Measurements from ENCODE around the gene TPCN2.

The TPCN2 gene

DNA sequence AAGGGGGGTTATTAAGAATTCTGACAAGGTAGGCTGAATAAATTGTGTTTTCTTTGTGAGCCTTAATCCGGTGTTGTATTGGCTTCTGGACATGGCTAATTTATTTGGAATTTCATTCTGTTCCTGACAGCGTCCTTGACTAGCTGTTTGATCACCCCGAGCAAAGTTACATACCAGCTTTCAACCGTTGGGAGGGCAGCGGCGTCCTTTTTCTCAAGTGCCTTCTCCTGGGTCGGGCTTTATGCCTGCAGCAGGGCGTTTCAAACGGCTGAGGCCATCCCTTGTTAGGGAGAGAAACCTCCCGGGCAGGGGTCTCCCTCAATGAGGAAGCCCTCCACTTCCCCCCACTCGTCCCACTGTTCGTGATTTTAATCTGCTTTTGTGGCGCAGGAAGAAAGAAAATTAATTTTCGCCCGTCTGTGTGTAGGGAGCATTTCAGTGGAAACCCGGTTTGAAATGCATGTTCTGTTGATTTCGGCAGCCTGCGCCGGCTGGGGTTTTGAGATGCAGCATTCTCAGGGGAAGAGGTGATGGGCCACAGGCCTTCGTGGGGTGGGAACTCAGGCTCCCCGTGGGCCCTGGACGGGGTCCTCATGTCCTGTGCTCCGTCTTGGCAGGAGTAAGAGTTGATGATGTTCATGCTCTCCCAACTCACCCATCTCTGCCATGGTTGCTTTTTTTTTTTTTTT lies 104.1 kb downstream of the TPCN2 start:
- DNase-seq (ENCODE audit: low spot score): no peak

DNA sequence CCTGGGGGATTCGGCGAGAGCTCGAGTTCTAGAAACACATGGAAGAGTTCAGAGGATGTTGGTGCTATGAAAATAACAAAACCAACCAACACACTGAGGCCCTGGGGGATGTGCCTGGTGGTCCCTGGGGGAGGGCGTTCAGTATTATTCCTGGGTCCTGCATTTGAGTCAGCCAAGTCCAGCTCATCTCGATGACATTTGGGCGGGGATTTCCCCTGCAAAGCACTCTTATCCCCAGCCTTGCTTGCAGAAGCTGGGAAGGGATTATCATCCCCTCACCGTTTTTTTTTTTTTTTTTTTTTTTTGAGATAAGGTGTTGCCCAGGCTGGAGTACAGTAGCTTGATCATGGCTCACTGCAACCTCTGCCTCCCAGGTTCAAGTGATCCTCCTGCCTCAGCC lies 104.9 kb downstream of the TPCN2 start:
- no peak for DNase-seq (ENCODE audit: low spot score)

- DNase-seq (ENCODE audit: low spot score): no peak
Measured at GRCh38 chr11:69154211-69154913, 105.6 kb downstream of the TPCN2 start.

GRCh38 chr11:69154938-69155301 lies 106.2 kb downstream of the TPCN2 start:
- DNase-seq (ENCODE audit: low spot score): no peak

DNA sequence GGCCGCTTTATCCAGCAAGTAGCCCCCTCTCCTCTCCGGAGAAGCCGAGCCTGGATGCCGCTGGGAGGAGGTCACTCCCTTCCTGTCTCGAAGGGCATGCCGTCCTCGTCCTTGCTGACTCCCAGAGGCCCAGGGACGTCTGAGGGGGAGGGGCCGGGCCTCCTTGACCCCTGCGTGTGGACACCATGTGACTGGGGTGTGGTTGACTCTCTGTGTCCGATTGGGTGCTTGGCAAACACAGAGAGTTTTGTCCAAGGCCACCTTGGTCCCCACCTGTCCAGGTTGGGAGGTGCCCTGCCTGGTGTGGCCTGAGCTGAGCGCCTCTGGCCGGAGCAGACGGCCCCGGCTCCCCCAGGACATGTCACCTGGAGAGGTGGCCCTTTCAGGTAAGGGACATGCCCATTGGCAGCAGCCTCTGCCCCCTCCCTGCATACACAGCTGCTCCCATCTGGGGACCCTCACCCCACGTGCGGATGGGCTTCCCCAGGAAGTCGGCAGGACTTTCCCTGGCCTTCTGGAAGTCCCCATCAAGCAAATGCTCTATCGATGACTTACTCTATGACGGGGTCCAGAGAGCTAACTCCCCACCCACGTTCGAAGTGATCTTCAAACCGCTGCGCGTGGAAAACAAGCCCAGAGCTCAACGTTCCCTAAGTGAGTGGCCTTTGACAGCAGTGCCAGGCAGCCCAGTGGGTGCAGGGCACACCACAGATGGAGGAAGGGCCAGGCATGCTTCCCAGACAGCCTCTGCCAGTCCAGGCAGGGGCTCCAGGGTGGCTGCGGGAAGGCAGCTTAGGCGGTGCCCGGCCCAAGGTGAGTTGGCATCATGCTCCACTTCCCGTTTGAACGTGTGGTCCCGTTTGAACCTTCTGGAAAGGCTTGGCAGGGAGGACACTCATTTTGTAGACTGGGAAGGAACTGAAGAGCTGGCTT lies 106.8 kb downstream of the TPCN2 start, which contains the start of gene SMIM38:
SMIM38 (plus strand) TSS at position 634 of the 933 bp plus-strand sequence. CDS start 1,912 bp downstream, outside the sequence.
- peak; percentile 78 for DNase-seq (ENCODE audit: low spot score)

DNA sequence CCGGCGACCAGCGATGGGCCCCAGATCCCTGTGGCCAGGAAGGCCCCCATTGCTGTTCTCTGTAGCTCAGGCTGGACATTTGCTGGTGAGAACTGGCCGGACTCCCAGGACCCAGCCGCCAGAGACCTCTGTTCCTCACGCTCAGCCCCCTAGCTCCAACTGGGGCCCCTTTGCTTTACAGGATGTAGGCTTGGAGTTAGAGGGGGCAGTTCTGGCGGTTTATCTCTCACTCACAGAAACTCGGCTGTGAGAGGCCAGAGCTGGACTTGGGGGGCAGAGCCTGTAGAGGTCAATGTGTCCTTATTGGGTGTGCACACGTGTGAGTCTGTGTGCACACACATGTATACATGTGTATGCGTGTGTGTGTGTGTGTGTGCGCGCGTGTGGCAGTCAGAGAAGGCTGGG lies 107.5 kb downstream of the TPCN2 start:
- DNase-seq (ENCODE audit: low spot score): no peak

DNA sequence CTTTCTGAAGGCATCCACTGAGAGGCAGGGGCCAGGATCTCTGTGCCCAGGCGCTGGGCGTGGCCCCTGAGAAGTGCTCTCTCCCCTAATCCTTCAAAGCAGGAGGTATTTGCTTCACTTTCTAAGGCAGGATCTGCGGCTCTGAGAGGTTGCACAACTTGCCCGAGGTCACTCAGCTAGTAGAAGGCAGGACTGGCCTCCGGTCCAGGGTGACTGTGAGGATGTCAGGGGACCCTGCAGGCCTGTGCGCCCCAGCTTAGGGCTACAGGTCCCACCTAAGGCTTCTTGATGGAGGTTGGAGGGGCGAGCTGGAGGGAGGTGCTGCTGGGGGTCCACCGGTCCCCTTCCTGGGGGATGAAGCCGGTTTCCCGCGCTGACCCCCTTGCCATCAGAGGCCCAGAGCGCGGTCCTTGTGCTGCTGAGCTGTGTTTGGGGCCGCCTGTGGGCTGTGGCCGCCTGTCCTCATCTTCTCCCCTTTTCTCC lies 108.0 kb downstream of the TPCN2 start:
- DNase-seq (ENCODE audit: low spot score): no peak

GRCh38 chr11:69157156-69157821 lies 108.6 kb downstream of the TPCN2 start:
- DNase-seq (ENCODE audit: low spot score): peak; percentile 5

DNA sequence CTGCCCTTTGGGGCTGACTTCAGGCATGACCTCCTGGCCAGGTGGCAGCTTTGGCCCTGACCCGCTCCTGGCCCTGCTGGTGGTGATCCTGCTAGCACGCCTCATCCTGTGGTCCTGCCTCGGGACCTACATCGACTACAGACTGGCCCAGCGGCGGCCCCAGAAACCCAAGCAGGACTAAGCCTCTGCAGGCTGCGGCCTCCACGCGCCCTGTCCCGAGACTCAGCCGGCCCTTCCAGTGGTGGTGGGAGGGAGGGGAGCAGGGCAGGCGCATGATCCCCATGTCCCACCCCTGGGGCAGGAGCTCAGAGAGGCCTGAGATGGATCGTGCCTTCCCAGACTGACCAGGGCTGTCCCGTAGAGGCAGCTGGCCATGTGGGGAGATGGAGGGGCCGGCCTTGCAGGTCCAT lies 109.1 kb downstream of the TPCN2 start:
- no peak for DNase-seq (ENCODE audit: low spot score)

DNA sequence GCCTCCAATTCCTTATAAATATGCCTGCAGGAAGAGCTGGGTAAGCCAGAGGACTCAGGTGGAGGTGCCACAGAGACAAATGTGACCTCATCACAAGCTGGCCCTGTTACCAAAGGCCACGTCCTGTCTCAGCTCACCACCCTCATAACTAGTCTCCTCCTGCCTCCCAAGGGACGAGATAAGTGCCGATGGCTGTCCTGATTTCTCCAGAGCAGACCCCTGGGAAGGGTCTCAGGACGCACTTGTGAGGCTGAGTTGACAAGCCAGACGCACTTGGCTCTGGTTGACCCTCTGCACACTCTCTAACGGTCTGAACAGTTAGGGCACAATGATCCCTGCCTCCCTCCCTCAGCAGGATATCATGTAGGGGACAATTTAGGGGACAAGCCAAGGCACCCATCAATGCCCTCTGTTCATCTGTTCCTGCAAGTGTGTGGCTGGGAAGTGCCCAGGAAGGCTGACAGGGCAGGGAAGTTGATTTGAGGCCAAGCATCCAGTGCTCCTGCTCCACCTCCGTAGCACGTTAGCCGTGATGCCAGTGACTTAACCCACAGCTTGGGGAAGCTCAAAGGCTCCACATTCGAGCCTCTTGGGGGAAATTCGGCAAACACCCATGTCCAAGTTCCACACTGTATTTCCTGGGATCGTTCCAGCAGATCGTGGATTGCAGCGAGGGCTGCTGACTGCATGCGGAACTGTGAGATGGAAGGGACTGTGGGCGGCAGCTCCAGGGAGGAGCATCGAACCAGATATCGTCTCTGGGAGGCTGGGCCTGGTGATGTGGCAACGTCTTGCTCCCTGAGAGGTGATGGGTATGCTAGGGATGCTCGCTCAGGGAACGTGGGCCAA lies 109.8 kb downstream of the TPCN2 start:
- DNase-seq (ENCODE audit: low spot score): no peak

DNA sequence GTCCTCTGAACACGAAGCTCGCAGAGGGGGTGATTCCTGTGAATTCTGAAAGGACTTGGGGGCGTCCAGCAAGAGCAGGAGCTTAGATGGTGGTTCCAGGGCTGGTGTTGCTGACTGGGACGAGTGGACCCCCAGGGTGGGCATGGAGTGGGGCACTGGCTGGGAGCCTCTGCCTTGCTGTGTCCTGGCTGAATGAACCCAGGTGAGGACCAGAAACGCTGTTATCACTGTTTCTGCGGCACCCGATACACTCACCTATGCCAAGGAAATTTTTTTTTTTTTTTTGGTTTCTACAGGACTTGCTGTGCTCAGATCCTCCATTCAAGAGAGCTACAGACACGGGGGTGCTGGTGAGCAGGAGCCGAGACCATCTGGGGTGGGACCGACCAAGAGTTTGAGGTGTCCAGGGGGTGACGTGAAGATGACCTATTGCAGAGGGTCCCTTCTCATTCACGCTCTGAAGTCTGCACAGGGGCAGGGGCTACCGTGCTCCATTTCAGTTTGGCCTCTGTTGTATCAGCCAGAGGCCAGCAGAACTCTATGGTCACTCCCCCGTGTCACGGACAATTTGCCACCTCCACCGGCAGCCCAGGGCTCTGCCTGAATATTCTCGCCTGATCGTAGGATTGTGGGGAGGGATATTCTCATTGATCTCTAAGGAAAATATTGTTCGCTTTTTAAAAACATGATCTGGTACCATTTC lies 110.6 kb downstream of the TPCN2 start:
- DNase-seq (ENCODE audit: low spot score): no peak

DNA sequence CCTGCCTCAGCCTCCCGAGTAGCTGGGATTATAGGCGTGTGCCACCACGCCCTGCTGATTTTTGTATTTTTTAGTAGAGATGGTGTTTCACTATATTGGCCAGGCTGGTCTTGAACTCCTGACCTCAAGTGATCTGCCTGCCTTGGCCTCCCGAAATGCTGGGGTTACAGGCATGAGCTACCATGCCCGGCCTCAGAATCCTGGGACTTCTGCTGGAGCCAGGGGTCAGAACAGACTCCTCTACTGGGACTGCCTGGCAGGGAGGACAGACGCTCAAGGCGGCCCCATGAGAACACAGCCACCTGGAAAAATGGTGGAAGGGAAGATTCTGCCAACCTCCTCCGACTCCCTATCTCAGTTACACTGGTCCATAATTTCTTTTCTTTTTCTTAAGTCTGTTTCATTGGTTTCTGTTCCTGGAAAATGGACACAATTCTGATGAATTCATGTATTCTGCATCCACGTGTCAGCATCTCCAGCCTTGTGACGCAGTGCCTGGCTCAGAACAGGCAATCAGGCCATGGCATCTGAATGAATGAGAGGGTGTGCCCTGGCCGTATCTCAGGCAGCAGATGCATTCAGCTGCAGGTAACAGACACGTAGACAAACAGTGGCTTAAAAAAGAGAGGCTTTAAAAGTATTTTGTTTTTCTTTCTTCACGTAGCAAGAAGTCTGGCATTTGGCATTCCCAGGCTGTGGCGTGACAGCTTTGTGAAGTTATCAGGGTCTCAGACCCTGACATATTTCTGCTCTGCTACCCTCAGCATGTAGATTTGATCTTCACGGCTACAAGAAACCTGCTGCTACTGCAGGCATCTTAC lies 111.8 kb downstream of the TPCN2 start:
- no peak for DNase-seq (ENCODE audit: low spot score)

DNA sequence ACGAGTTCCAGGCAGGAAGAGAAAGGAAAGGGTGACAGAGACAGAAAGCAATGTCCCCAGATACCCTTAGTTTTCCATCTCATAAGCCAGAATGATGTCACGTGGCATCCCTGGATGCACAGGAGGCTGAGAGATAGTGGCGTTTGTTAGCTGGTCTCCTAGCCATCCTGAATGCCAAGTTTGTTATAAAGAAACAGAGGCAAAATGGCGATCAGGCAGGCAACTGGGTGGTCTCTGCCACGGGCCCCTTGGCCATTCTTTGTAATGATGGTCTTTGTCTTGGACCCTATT lies 112.3 kb downstream of the TPCN2 start:
- no peak for DNase-seq (ENCODE audit: low spot score)

GRCh38 chr11:69162505-69162904 lies 113.8 kb downstream of the TPCN2 start:
- DNase-seq (ENCODE audit: low spot score): no peak

DNA sequence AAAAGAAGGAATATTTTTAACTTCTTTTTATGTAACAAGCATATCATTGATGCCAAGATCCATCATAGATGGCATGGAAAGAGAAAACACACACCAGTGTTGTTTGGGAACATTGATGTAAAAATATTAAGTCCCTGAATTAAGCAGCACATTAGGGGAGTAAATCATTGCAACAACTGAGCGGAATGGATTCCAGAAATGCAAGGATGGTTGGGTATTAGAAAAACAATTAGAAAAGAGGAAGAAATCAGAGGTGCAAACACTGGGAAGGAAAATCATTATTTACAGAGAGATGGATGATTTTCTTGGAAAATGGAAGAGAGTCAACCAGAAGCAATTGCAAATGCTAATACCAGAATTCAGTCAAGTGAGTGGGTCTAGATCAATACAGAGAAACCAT lies 115.1 kb downstream of the TPCN2 start:
- DNase-seq (ENCODE audit: low spot score): no peak

DNA sequence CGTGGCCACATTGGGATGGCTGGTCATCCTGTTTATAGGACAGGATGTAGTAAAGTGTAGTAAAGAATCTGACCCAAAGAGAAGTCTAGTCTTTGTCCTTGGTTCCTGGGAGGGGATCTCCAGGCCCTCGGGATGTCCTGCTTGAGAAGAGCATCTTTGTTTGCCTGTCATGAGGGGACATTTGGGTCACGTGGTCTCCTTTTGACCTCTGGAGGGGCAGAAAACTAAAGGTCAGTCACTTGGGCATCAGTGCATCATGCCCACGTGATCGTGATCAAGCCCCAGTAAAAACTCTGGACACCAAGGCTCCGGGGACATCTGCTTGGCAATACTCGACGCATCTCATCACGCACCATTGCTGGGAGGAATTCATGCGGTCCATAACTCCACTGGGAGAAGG lies 116.1 kb downstream of the TPCN2 start:
- no peak for DNase-seq (ENCODE audit: low spot score)

DNA sequence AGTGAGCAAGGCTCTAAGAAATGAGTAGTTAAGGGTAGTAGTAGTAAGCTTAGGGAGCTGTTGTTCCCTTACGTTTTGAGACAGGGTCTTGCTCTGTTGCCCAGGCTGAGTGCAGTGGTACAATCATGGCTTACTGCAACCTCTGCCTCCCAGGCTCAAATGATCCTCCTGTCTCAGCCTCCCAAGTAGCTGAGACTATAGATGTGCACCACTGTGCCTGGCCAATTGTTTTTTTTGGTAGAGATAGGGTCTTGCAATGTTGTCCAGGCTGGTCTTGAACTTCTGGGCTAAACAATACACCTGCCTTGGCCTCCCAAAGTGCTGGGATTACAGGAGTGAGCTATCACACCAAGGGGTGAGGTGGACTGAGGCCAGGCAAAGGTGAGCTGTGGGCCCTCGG lies 117.0 kb downstream of the TPCN2 start:
- DNase-seq (ENCODE audit: low spot score): no peak

DNA sequence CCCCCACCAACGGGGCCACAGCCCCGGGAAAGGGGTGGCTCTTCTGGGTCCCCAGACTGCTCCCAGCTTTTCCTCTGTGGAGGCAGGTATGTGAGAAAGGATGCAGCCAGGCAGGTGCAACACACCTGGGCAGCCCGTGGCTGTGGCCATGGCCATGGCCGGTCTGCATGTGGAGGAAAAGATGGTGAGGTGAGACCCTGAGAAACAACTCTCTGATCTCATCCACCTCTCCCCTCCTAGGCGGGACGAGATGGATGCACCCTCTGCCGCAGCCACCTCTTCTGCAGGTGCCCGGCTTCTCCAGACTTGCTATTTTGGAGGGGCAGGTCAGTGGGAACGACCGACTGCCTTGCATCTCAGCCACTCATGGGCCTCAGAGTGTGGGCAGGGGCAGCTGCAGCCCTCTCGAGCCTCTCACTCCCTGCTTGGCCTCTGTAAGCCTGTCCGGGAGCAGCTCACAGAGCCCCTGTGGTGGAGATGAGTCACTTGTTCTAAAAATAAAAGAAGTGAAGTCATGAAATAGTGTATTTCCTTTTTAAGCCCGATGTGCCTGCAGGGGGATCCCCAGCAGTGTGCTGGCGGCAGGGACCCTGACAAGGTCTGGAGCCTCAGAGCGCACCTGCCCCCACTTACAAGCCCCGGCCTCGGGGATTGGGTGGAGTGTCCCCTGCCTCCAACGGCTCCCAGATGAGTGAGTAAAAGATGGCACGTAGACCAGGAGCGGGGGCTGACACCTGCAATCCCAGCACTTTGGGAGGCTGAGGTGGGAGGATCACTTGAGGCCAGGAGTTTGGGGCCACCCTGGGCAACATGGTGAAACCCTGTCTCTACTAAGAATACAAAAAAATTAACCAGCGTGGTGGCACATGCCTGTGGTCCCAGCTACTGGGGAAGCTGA lies 117.7 kb downstream of the TPCN2 start:
- DNase-seq (ENCODE audit: low spot score): peak; percentile 37

Data from cerebellar cortex (tissue), 1 donor.